GM21786 (cell line): ENCODE measurements around the gene KRTAP3-3.
"Not testable (repeated sequence)": the region's sequence is repeated elsewhere in the genome, so short reads cannot be mapped to it uniquely, and the experiment has no call there.

Experiments
- ATAC-seq: cut with Tn5 transposase; IDR thresholded peaks from one replicate; pipeline ENCODE4 v1.9.1; 2021; ENCODE audit not compliant: unreplicated experiment

KRTAP3-3 gene

GRCh38 chr17:40993839-40994238, at the start of gene KRTAP3-3:
KRTAP3-3 (minus strand) TSS chr17:40994164; CDS start chr17:40994097, 67 bp downstream.
- no peak for ATAC-seq

DNA sequence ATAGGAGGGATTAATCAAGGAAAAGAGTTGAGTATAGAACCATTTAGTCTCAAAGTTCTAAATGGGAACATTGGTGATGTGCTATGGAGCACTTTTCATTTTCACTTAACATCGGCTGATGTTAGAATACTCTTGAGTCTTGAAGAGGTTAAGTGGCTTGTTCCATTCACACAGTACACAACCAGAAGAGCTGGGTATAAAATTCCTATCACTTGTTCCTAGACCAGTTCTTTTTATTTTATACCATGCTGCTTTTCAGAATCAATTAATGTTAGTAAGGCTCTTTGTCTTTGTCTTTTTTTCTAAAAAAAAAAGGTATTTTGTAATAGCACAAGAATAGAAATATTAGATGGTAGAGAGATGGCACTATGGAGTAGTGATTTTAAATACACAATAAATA, 49.0 kb upstream of the KRTAP3-3 start:
- no peak for ATAC-seq

DNA sequence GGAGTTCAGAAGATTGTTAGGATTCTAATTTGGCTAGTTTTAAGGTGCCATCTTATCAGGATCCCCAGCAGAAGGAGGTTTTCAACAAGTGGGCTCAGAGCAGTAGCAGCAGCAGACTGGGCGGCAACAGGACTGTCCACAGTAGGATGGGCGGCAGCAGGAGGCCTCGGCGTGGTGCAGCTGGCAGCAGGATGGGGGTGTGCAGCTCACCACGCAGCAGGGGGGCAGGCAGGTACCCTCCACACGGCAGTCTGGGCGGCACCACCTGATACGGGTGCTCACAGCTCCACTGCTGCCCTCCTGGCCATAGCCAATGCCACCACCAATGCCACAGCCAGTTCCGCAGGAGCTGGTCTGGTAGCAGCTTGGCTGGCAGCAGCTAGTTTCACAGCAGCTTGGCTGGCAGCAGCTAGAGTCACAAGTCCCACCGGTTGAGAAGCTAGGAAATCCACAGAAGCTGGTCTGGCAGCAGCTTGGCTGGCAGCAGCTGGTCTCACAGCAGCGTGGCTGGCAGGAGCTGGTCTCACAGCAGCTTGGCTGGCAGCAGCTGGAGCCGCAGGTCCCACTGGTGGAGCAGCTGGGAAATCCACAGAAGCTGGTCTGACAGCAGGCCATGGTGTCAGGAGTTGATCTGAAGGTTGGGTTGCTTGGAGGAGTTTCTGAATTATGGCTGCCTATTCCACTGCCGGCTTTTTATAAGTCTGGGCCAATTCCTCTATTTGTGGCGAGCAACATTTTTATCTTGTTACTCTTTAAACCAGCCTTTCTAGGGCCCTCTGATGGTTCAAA, 47.0 kb upstream of the KRTAP3-3 start, which contains the start of gene KRTAP1-1:
Gene KRTAP1-1 (minus strand): TSS at position 668 of the 789 bp plus-strand sequence. CDS start 53 bp downstream, at position 615.
- not testable (repeated sequence) for ATAC-seq

- ATAC-seq, result no peak
Observed at GRCh38 chr17:41037853-41038350, 43.9 kb upstream of the KRTAP3-3 start.

DNA sequence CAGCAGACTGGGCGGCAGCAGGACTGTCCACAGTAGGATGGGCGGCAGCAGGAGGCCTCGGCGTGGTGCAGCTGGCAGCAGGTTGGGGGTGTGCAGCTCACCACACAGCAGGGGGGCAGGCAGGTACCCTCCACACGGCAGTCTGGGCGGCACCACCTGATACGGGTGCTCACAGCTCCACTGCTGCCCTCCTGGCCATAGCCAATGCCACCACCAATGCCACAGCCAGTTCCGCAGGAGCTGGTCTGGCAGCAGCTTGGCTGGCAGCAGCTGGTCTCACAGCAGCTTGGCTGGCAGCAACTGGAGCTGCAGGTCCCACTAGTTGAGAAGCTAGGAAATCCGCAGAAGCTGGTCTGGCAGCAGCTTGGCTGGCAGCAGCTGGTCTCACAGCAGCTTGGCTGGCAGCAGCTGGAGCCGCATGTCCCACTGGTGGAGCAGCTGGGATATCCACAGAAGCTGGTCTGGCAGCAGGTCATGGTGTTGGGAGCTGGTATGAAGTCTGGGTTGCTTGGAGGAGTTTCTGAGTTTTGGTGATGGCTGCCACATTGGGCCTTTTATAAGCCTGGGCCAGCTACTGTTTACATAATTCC, 40.5 kb upstream of the KRTAP3-3 start, which contains the start of gene KRTAP1-3:
Gene KRTAP1-3 (minus strand): TSS at position 529 of the 590 bp plus-strand sequence. CDS start 53 bp downstream, at position 476.
- ATAC-seq, result not testable (repeated sequence)

DNA sequence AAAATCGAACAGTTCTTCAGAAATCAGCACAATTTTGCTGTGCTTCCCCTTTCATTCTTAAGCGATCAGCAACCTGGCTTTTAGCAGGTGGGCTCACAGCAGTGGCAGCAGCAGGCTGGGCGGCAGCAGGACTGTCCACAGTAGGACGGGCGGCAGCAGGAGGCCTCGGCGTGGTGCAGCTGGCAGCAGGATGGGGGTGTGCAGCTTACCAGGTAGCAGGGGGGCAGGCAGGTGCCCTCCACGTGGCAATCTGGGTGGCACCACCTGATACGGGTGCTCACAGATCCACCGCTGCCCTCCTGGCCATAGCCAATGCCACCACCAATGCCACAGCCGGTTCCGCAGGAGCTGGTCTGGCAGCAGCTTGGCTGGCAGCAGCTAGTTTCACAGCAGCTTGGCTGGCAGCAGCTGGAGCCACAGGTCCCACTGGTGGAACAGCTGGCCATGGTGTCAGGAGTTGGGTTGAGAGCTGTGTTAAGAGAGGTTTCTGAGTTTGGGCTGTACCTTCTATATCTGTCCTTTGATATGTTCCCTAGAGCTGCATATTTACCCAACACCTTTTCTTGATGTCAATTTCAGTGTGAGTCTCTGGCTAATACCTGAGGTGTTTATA, 35.8 kb upstream of the KRTAP3-3 start, which contains the start of gene KRTAP1-4:
Gene KRTAP1-4 (minus strand): TSS at position 563 of the 613 bp plus-strand sequence. CDS start 117 bp downstream, at position 446.
- no peak for ATAC-seq

- no peak for ATAC-seq
Observed at GRCh38 chr17:41026715-41027471, 32.9 kb upstream of the KRTAP3-3 start, which contains the start of gene KRTAP1-5. KRTAP1-5 (minus strand) TSS chr17:41027208; CDS start chr17:41027155, 53 bp downstream.

DNA sequence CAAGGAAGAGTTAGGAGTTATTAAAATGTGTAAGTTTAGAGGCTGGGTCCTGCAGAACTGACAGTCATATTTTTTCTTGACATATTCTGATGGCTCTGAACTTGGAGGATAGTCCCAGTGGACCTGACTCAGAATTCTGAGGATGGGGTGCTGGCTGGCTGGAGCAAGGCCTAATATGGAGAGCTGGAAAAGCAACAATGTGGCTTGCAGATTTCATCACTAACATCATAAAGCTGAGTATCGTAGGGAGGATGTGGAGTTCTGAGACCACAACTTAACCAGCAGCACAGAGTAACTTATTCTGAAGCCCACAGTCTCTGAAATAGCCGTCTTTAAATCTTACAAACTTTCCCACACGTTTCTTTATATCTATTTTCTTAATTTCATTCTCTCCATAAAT, 30.7 kb upstream of the KRTAP3-3 start:
- ATAC-seq, result no peak

DNA sequence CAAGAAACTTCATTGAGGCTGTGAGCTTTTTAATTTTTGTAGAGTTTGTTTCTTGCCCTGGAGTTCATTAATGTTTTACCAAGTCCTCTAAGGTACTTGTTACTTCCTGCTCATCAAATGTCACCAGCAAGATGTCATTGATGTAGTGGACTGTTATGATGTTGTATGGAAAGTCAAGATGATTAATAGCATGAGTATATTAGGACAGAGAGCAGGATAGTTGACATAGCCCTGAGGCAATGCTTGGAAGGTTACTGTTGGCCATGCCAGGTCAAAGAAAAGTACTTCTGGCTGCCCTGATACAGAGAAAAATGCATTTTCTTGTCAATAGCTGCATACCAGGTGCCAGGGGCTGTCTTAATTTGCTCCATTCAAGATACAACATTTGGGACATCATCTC, 26.4 kb upstream of the KRTAP3-3 start:
- ATAC-seq, result no peak

DNA sequence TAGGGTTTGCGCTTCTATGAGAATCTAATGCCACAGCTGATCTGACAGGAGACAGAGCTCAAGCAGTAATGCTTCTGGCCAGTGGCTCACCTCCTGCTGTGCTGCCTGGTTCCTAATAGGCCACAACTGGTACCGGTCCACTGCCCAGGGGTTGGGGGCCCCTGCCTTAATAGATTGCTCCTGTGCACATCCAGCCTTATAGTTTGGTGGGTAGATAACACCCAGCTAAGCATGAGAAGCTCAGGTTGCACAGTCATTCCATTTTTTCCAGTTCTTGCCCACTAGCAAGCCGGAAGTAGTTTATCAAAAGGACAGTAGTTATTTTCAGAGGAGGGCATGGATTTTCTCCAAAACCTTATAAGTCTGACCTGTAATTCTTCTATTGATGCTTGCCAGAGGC, 25.5 kb upstream of the KRTAP3-3 start:
- ATAC-seq, result no peak

DNA sequence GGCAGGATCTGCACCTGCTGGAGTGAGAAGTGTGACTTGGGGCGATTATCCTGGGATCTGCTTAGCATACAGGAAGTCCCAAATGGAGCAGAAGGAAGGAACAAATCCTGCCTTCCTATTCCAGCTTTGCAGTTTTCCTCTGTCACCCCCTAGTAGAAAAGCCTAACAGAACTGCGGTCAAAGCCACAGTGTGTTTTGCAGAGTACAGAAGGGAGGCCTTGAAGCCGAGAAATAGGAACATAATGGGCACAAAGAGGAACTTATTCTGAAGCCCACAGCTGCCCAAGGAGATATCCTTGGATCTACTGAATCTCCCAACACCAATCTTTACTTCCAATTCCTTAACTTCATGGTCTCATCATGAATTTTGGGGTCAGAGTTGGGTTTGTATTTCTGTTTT, 24.6 kb upstream of the KRTAP3-3 start:
- ATAC-seq, result no peak

- no peak for ATAC-seq
Observed at GRCh38 chr17:41016578-41017215, 22.7 kb upstream of the KRTAP3-3 start.

GRCh38 chr17:41015454-41015853, 21.5 kb upstream of the KRTAP3-3 start:
- no peak for ATAC-seq

DNA sequence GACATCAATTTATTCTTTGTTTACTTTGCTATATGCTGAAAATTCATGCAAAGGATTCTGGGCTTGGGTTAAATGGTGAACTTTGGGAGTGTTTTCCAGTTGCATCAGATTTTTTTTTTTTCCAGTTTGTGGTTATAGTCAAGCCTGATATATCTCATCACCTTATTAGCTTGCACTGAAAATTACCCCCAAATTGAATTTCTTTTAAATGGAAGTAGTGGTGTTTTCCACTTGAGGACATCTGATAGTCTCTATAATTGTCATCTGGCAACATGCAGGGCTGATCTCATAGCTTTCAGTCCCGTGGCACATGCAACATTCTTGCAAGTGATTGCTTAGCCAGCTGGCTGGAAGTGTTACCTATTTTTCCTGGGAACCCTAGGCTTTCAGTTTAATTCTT, 19.6 kb upstream of the KRTAP3-3 start:
- ATAC-seq, result no peak

DNA sequence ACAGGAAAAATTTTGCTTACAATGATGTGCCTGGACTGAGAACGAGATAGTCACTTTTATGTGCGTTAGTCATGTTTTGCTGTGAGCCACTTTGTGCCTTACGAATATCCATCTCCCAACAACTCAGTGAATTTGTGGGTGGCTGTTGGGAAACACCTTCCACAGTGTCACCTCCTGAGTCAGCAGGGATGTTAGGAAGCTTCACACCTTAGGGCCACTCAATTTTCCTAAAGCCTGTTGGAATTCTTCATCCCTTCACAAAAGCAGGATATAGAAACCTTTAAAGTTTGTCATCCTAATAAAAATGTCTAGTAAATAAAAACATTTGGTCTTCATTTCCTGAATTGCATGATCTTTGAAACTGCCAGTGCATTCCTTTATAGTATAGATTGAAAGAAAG, 19.2 kb upstream of the KRTAP3-3 start:
- no peak for ATAC-seq

DNA sequence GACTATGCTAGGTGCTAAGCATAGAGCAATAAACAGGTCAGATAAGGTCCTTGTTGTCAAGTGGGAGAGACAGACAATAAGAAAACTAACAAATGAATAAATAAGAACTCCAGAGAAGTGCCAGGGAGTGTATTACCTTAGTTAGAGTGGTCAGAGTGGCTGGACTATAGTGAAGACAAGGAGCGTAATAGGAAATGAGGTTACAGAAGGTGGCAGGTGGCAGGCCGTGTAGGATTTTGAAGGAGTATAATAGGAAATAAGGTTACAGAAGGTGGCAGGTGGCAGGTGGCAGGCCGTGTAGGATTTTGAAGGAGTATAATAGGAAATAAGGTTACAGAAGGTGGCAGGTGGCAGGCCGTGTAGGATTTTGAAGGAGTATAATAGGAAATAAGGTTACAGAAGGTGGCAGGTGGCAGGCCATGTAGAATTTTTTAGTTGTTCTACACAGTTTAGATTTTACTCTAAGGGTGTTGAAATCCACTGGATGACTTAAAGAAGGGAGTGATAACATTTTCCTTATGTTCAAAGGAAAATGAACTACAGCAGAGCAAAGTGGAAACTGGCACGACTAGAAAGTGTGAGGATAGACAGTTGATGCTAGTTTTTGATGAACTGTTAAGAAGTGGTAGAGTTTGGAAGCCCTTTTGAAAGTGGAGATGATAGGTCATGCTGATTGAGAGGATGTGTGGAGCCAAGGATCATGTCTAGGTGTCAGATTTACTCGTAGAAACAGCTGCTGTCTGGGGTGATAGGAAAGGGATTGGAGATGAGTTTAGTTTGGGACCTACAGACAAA, 18.6 kb upstream of the KRTAP3-3 start:
- ATAC-seq, result no peak

- no peak for ATAC-seq
Observed at GRCh38 chr17:41010441-41010840, 16.5 kb upstream of the KRTAP3-3 start.

DNA sequence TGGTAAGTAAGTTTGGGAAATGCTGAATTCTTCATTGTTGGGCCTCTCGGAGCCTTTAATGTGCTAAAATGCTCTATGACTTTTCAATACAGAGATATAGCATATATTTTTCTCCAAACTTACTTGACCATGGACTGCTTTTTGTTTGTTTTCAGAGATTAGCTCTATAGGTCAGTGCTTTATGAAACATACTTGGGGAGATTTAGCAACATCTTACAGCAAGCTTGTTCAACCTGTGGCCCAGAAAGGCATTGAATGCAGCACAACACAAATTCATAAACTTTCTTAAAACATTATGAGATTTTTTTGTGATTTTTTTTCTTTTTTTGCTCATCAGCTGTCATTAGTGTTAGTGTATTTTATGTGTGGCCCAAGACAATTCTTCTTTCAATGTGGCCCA, 16.0 kb upstream of the KRTAP3-3 start:
- ATAC-seq, result no peak

DNA sequence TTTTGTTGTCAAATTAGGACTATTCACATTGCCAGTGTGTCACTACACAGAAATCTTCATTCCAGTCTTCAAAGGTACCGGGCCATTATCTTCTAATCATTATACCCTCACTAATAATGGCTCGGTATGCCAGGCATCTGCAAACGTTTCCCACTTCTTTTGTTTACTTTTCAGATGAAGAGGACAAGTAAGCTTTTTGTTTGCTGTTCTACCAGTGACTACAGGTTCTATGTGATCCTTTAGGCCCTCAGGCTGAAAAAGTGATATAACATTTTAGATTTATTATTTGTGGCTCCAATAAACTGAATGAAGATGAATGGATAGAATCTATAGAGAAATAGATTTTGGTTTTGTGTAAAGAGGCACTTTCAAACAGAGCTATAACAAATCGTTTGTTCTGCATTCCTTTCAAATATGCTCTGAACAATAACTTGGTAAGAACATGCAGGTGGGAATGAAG, 15.4 kb upstream of the KRTAP3-3 start:
- ATAC-seq, result no peak
